Measurements from ENCODE around the gene MYH15.

Gene MYH15

GRCh38 chr3:108415661-108416060, 94.7 kb downstream of the MYH15 start:
- DNase-seq (ENCODE audit: low read depth): no peak

- no peak for DNase-seq (ENCODE audit: low read depth)
Measured at GRCh38 chr3:108414007-108414406, 96.4 kb downstream of the MYH15 start.

GRCh38 chr3:108412121-108412750, 98.2 kb downstream of the MYH15 start:
- no peak for DNase-seq (ENCODE audit: low read depth)

GRCh38 chr3:108410531-108410984, 99.8 kb downstream of the MYH15 start:
- no peak for DNase-seq (ENCODE audit: low read depth)

GRCh38 chr3:108409800-108410178, 100.6 kb downstream of the MYH15 start:
- no peak for DNase-seq (ENCODE audit: low read depth)

GRCh38 chr3:108408883-108409799, 101.3 kb downstream of the MYH15 start:
- DNase-seq (ENCODE audit: low read depth): no peak

GRCh38 chr3:108407886-108408285, 102.5 kb downstream of the MYH15 start:
- no peak for DNase-seq (ENCODE audit: low read depth)

- no peak for DNase-seq (ENCODE audit: low read depth)
Measured at GRCh38 chr3:108406661-108407206, 103.7 kb downstream of the MYH15 start.

GRCh38 chr3:108406063-108406660, 104.2 kb downstream of the MYH15 start:
- DNase-seq (ENCODE audit: low read depth): no peak

- no peak for DNase-seq (ENCODE audit: low read depth)
Measured at GRCh38 chr3:108404368-108404767, 106.0 kb downstream of the MYH15 start.

GRCh38 chr3:108403686-108404345, 106.6 kb downstream of the MYH15 start:
- no peak for DNase-seq (ENCODE audit: low read depth)

- DNase-seq (ENCODE audit: low read depth): no peak
Measured at GRCh38 chr3:108403198-108403597, 107.2 kb downstream of the MYH15 start.

- DNase-seq (ENCODE audit: low read depth): no peak
Measured at GRCh38 chr3:108401836-108402235, 108.6 kb downstream of the MYH15 start.

- DNase-seq (ENCODE audit: low read depth): no peak
Measured at GRCh38 chr3:108398510-108398909, 111.9 kb downstream of the MYH15 start.

GRCh38 chr3:108396336-108396735, 114.1 kb downstream of the MYH15 start:
- DNase-seq (ENCODE audit: low read depth): no peak

GRCh38 chr3:108394563-108394962, 115.8 kb downstream of the MYH15 start:
- no peak for DNase-seq (ENCODE audit: low read depth)

- DNase-seq (ENCODE audit: low read depth): no peak
Measured at GRCh38 chr3:108394016-108394415, 116.4 kb downstream of the MYH15 start.

- no peak for DNase-seq (ENCODE audit: low read depth)
Measured at GRCh38 chr3:108393128-108393900, 117.1 kb downstream of the MYH15 start.

- no peak for DNase-seq (ENCODE audit: low read depth)
Measured at GRCh38 chr3:108391917-108392593, 118.3 kb downstream of the MYH15 start.

- DNase-seq (ENCODE audit: low read depth): no peak
Measured at GRCh38 chr3:108389372-108389771, 121.0 kb downstream of the MYH15 start.

Data from non-pigmented ciliary epithelial cell (primary cell).